Ishikawa (cell line): ENCODE measurements around the gene PPP1R12A.

ENCODE experiments used
- CEBPB ChIP-seq: IDR thresholded peaks from 2 replicates; pipeline ENCODE4 v1.6.1; 2012
- CREB1 ChIP-seq: IDR thresholded peaks from 2 replicates; pipeline ENCODE4 v1.6.1; 2012; ENCODE audit warnings: low read depth
- EGR1 ChIP-seq: IDR thresholded peaks from 2 replicates; pipeline ENCODE4 v1.6.1; 2012
- EP300 ChIP-seq: IDR thresholded peaks from 2 replicates; pipeline ENCODE4 v1.6.1; 2012; ENCODE audit warnings: borderline replicate concordance
- NFIC ChIP-seq: IDR thresholded peaks from 2 replicates; pipeline ENCODE4 v1.6.1; 2012
- RAD21 ChIP-seq: IDR thresholded peaks from 2 replicates; pipeline ENCODE4 v1.6.1; 2012; ENCODE audit warnings: low read depth
- TAF1 ChIP-seq: IDR thresholded peaks from 2 replicates; pipeline ENCODE4 v1.6.1; 2012; ENCODE audit warnings: low read depth, mild to moderate bottlenecking
- TCF12 ChIP-seq: IDR thresholded peaks from 2 replicates; pipeline ENCODE4 v1.6.1; 2012; ENCODE audit warnings: low read depth
- TEAD4 ChIP-seq: IDR thresholded peaks from 2 replicates; pipeline ENCODE4 v1.6.1; 2012
- YY1 ChIP-seq: IDR thresholded peaks from 2 replicates; pipeline ENCODE4 v1.6.1; 2012; ENCODE audit warnings: low read depth
- ZBTB7A ChIP-seq: IDR thresholded peaks from 2 replicates; pipeline ENCODE4 v1.6.1; 2012; ENCODE audit warnings: low read depth
- TF ChIP-seq, protein P1 (sequence below): IDR thresholded peaks from 2 replicates; pipeline ENCODE4 v1.6.1; 2012; ENCODE audit warnings: low read depth, mild to moderate bottlenecking
- TF ChIP-seq, protein P2 (sequence below): IDR thresholded peaks from 2 replicates; pipeline ENCODE4 v1.6.1; 2012
- TF ChIP-seq, protein P3 (sequence below): IDR thresholded peaks from 2 replicates; pipeline ENCODE4 v1.6.1; 2012

DNA sequence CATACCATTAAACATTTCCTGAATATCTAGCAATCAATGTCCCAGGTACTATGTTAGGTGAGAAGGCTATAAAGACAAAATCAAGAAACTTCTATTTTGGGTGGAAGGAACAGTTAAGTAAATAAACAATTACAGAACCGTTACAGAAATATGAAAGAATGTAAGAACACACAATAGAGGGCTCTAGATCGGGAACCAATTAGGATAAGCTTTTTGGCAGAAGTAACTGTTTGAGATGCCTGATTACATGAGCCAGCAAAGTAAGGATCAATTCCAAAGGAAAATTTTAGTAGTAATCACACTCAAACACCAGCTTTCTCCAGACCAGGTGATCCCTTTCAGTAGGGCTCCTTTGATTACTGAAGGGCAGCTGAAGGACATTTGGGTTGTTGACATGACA lies 33.9 kb downstream of the PPP1R12A start:
- TF ChIP-seq YY1: no peak
- TF ChIP-seq ZBTB7A: no peak
- TF ChIP-seq CEBPB: no peak
- no peak for TF ChIP-seq EP300
- TF ChIP-seq, protein P1, sequence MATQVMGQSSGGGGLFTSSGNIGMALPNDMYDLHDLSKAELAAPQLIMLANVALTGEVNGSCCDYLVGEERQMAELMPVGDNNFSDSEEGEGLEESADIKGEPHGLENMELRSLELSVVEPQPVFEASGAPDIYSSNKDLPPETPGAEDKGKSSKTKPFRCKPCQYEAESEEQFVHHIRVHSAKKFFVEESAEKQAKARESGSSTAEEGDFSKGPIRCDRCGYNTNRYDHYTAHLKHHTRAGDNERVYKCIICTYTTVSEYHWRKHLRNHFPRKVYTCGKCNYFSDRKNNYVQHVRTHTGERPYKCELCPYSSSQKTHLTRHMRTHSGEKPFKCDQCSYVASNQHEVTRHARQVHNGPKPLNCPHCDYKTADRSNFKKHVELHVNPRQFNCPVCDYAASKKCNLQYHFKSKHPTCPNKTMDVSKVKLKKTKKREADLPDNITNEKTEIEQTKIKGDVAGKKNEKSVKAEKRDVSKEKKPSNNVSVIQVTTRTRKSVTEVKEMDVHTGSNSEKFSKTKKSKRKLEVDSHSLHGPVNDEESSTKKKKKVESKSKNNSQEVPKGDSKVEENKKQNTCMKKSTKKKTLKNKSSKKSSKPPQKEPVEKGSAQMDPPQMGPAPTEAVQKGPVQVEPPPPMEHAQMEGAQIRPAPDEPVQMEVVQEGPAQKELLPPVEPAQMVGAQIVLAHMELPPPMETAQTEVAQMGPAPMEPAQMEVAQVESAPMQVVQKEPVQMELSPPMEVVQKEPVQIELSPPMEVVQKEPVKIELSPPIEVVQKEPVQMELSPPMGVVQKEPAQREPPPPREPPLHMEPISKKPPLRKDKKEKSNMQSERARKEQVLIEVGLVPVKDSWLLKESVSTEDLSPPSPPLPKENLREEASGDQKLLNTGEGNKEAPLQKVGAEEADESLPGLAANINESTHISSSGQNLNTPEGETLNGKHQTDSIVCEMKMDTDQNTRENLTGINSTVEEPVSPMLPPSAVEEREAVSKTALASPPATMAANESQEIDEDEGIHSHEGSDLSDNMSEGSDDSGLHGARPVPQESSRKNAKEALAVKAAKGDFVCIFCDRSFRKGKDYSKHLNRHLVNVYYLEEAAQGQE: no peak
- no peak for TF ChIP-seq CREB1
- no peak for TF ChIP-seq TCF12
- no peak for TF ChIP-seq RAD21
- TF ChIP-seq NFIC: no peak
- no peak for TF ChIP-seq TAF1
- TF ChIP-seq, protein P2, sequence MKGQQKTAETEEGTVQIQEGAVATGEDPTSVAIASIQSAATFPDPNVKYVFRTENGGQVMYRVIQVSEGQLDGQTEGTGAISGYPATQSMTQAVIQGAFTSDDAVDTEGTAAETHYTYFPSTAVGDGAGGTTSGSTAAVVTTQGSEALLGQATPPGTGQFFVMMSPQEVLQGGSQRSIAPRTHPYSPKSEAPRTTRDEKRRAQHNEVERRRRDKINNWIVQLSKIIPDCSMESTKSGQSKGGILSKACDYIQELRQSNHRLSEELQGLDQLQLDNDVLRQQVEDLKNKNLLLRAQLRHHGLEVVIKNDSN: no peak
- no peak for TF ChIP-seq TEAD4
- no peak for TF ChIP-seq EGR1
- TF ChIP-seq, protein P3, sequence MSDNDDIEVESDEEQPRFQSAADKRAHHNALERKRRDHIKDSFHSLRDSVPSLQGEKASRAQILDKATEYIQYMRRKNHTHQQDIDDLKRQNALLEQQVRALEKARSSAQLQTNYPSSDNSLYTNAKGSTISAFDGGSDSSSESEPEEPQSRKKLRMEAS: no peak
